GM18511 (cell line): ENCODE measurements around the gene SSR3.

Experiments
- ATAC-seq: cut with Tn5 transposase; IDR thresholded peaks from one replicate; pipeline ENCODE4 v1.9.1; 2021; ENCODE audit warnings: mild to moderate bottlenecking, moderate library complexity; ENCODE audit not compliant: unreplicated experiment

The SSR3 gene

DNA sequence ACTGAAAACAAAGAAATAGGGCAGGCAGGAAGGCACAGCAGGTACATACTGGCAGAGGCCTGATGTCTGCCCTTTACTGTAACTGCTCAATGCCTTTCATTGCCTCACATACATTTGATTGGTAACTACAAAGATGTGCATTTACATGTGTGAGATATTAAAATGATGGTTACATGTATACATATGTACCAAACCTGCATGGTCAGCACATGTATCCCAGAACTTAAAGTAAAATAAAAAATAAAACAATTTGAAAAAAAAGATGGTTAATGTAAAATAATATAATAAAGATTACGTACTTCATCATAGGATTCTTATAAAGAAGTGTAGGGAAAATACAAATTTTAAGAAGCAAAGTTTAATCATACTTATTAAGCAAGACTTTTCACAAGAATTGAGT lies 15.1 kb downstream of the SSR3 start:
- ATAC-seq: no peak

DNA sequence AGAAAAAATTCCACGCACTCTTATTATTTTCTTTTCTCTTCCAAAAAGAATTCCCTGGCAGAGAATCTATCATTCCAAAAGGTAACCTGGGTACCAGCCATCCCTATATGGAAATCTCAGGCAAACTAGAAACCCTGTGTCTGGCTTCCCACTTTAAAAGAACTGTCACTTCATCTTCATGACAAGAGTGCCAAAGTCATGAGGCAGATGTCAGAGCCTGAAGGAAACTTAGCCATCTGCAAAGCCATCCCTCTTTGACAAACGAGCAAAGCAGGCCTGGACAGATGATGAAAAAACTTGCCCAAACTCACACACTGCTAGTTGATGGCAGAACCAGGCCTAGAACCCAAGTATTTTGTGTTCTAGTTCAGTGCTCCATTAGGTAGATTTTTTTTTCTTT lies 15.9 kb downstream of the SSR3 start:
- no peak for ATAC-seq

DNA sequence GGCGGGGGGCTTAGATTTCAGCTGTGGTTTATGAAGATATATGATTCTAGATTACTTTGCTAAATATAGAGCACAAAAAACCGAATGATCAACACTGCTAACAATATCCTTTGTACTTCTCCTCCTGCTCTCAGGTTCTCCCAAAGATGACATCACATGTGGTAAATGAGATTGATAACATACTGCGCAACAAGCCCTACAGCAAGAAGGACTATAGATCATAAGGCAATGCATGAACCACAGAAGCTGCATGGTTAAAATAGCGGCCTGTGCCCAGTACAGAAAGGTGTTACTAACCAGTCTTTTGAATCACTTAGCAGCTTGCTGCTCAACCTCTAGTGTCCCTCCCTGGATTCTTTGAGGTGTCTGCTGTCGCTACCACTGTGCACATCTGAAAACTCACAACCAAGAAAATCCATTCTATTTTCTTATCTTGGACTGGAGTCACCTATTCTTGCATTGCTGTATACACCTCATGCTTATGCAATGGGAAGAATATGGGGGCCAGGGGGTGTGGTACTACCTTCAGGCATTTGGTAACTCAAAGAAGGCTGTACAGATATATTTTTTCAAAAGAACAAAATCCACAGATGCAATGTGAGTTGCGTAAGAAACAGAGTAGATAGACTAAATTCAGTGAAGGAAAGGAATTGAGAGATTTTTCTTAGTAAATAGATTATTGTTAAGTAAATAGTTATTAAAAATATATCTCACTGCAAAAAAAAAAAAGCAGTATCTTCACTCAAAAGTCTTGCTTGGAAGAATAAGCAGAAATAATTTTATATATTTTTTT lies 18.2 kb downstream of the SSR3 start:
- ATAC-seq: no peak

DNA sequence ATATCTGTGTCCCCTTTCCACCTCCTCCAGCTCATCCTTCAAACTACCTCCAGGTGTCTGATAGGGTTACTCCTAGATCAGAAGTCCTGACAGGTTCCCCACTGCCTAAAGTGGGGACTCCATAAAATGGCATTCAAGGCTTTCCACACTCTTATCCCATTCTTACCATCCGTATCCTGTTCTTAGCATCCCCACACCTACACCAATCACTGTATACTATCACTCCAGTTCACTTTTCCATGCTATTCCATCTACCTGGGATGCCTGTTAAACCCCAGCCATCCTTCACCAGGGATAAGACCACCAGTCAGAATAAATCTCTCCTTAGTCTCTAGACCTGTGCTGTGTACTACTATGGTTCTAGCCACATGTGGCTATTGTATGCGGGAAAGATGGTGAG lies 19.1 kb downstream of the SSR3 start:
- ATAC-seq: no peak

DNA sequence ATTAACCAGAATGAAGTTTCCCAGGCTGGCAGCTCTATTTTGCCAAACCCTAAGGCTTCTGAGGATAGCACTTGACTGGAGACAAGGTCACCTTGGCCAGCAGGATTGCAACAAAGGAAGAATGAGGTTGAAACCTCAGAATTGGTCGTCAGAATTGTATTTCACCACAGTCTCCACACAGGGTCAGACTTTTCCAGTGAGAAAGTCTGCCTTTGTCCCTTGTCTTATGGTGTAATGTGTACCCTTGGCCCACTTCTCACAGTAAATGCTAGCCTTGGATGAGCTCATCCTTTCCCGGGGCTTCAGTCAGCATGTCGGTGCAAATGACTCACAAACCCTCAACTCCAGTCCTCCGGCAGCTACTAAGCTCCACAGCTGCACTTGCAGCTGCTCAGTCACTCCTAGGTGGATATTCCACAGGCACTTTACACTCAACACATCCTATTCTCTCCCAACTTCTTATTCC lies 19.7 kb downstream of the SSR3 start:
- ATAC-seq: no peak

DNA sequence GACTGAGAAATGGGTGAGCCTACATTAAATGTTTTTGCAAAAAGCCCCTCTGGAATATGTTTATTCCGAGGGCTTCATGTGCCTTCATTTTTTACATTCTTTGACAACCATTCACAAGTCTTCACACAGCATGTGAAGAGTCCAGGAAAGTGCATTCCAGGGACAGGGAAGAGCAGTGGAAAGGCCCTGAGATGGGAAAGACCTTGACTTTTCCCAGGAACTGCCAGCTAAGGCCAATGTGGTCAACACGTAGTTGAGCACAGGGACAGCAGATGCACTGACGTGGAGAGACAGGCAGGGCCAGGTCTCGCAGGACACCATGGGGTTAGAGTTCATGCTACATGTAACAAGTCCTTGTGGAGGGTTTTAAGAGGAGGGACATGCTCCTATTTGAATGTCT lies 21.7 kb downstream of the SSR3 start:
- no peak for ATAC-seq

DNA sequence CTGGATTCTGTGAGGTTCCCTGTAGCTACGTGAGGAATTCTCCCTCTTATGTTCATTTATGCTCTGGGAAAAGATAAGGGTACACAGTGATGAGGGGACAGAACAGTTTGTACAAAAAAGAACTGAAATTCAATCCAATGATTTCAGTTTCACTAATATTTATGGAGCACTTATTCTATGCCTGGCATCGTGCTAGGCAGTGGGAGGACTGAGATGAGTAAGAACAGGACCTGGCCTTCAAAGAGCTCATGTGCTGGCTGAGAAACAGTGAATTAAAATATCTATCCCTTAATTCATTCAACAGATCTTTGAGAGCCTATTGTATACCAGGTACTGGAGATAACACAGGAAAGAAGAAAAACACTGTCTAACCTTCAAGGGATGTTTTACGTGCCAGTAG lies 22.2 kb downstream of the SSR3 start:
- ATAC-seq: no peak

DNA sequence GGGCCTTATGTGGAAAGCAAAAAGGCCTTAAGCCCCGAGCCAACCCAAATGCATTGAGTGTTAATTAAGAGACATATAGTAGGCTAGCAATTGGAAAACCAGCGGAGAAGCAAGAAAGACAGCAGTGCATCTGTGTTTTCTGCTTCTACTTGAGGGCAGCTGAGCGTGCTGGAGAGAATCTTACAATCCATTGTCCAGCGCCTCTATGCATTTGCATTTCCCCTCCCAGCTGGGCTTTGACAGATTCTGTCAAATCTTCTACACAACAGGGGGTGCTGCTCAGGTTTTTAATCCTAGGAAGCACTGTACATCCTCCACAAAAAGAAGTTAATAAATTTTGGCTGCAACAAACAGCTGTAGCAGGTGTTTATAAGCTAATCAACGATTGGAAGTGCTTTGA lies 23.9 kb downstream of the SSR3 start:
- no peak for ATAC-seq

DNA sequence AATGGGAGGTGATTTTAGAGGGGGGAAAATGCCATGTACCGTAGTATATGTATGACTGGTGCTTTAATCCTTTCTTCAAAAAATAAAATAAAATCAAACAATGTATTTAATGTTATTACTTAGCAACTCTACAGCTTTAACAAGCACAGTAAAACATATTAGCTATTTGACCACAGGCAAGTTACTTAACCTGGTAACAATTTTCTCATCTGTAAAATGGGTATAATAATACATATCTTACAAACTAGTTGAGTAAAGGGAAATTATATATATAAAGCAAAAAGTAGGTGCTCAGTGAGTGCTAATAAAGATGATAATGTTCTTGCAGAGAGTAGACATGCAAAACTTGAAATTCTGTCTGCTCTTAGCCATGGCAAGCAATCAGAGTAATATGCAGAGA lies 27.9 kb downstream of the SSR3 start:
- no peak for ATAC-seq

DNA sequence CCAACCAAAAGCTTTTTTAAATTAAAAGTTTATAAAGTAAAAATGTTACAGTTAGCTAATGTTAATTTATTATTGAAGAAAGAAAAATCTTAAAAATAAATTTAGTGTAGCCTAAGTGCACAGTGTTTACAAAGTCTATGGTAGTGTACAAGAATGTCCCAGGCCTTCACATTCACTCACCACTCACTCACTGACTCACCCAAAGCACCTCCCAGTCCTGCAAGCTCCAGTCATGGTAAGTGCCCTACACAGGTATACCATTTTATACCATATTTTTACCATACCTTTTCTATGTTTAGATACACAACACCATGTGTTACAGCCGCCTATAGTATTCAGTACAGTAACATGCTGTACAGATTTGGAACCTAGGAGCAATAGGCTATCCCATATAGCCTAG lies 29.1 kb downstream of the SSR3 start:
- ATAC-seq: no peak

DNA sequence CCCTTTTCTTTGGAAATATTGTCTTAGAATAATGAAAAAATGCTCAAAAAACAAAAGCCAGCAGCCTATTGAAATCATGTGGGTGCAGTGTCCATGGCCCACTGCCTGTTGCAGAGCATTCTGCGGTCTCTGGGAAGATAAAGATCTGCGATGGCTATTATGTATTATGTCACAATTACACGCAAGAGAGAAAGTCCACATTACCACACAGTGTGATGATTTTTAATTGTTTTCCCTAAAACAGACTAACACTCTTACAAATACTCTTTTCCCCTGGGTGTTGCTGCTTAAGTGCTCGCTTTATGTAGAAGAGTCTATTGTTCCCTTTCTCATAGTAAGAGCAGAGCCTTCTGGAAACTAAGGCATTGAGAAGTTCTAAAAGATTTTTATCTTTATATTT lies 32.2 kb downstream of the SSR3 start:
- no peak for ATAC-seq

DNA sequence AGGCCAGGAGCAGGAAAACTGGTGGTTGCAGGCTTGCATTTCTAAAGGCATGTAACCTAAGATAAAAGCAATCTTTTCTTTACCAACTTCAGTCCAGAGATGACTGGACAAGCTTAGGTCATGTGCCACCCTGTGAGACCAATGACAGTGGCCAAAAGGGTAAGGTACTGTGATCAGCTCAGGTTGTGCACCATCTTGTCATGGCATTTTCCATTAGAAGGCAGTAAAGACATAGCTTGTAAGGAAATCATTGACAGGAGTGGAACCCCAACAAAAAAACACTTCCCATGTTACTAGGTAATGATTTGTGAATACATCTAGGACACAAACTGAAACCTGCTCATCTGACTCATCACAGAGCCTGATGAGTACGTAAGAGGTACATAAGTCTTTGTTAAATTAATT lies 35.2 kb downstream of the SSR3 start:
- ATAC-seq: peak; percentile 83

DNA sequence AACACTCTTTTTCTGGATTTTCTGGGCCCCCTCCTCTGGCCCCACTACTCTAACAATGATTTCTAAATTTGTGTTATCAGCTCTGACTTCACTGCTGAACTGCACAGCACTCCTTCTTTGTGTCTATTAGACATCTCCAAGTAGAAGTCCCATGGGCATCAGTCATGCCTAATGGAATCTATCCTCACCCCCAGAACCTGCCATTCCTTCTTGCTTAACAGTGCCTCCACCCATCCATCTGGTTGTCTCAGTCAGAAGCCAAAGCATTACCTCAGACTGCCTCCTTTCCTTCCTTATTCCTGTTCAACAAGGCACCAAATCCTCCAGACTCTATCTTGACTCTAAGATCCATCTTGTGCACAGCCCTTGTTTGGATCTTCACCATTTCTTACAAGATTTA lies 36.2 kb downstream of the SSR3 start:
- ATAC-seq: no peak

DNA sequence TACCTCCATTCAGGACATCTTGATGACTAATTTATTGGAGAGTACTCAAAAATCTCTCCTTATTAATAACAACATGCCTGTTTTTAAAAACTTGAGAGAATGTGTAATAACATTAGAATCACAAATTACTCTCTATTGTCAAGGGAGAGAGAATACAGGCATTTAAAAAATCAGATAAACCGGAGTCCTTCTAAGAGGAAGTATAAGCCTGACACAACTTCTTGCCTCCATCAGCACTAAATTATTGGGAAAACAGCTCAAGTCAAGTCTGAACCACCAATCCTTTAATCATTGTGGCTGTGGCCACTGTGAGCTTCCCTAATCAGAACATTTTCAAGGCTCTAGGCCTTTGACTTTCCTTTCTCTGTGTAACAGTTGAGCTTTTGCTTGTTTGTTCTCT lies 38.0 kb downstream of the SSR3 start:
- no peak for ATAC-seq

DNA sequence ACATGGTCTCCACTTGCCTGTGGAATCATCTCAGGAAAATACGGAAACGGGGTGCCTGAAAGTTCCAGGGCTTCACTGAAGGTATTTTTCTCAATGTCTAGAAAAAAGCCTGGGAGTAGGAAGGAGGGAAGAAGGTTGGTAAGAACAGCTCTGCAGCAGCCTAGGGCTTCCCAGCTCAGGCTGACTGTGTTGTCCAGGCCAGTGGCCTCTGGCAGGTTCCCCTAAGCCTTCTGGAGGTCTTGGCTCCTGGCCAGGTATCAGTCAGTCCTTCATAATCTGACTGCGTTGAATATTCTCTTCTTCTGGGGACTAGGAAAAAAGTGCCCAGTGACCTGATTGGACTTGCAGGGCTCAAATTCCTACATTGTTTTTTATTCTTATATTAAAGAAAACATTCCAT lies 38.6 kb downstream of the SSR3 start:
- no peak for ATAC-seq

DNA sequence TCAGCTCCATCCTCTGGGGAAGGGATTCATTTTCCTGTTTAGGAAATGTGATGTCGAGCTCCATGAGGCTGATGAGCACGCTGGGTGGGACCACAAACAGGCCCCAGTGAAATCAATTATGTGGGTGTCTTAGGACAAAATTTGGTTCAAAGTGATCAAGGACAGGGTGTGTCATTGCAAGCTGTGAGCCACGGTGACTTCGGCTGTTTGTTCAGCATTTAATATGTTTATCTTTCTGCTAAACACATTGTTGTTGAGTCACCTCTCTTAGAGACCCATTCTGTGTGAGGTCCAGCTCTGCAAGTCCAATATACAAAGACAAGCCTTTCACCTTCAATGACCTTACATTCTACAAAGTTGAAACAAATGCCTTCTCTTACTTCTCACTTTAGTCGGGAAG lies 41.3 kb downstream of the SSR3 start:
- ATAC-seq: no peak

DNA sequence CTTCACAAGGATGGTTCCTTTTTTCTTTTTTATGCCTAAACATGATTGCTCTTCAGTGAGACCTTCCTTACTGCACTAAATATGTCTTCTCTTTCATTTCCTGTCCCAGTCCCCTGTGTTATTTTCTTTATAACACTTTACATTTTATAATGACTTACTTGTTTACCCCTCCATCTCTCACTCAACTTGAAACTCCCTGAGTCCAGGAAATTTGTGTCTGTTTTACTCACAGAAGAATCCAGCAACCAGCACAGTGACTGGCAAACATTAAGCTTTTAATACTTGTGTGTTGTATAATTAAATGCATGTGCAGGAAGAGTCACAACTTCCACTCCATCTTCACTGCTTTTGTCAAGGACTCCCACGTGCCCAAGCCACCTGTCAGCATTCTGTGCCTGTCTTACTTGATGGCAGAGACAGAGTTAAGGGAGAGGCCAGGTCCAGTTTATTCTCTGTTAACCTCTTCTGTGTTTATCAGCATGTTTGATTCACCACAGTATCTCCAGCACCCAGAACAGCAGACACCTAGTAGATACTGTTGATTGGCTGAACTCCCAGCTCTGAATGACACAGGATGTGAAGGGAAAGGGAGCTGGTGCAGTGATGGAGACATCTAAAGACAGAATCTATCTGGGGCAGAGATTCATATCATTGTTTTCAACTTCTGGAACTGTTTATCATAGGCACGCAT lies 42.8 kb downstream of the SSR3 start:
- no peak for ATAC-seq

DNA sequence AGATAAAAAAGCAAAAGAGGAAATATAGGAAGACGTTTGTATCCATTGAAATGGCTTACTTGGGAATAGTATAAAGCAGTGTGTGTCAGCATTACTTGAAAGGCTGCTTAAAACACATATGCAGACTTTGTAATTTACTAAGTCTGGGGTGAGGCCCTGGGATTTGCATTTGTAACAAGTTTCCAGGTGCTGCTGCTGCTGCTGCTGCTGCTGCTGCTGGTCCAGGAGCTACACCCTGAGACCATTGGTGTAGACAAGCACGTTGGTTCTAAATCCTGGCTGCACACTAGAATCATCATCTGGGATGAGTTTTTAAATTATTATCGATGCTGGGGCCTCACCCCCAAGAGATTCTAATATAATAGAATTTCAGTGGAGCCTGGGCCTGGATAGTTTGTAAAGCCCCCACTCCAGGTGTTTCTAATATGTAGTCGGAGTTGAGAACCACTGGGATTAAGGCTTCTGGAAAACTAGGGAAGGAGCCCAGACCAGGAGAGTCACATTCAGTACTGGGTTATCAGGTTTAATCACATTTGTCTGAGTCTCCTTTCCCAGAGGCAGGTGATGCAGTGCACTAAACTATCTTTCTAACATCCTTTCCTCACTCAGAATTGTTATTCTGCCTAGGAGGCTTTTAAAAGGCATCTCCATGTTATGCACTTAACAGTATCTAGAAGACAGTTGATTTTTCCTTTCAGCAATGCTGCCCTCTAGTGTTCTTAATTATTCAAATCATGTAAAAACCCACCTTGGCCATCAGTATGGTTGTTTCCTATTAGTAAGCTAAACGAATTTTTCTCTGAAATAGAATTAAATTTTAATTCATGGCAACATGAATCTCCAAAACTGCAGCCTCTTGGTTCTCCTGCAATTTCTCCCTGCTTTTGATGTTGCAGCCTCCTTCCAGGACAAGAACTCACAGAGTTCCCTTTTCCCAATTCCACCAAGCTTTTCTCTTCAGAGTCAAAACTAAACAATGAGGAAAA lies 45.4 kb downstream of the SSR3 start:
- ATAC-seq: peak; percentile 90

DNA sequence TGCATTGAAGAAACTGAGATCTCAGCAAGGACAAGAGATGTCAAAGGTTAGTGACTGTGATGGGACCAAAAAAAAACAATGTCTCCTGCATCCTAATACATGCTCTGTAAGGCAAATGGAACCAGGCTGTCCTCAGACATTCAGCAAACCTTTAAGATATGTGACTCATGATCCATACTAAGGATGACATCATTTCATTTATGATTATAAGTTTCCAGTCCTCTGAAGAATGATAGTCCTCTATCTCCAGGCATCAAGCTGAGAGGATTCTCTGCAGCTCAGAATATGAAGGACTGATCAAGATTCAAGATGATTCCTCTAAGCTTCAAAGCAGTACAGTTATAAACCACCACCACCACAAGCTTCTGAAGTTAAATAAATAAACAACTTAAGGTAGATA lies 47.6 kb downstream of the SSR3 start:
- no peak for ATAC-seq

DNA sequence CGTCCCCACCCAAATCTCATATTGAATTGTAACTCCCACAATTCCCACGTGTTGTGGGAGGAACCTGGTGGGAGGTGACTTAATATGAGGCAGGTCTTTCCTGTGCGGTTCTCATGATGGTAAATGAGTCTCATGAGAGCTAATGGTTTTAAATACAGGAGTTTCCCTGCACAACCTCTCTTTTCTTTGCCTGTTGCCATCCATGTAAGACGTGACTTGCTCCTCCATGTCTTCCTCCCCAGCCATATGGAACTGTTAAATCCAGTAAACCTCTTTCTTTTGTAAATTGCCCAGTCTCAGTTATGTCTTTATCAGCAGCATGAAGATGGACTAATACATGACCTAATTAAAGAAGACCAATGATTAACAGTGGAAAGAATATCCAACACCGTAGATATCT lies 56.6 kb downstream of the SSR3 start:
- ATAC-seq: no peak

DNA sequence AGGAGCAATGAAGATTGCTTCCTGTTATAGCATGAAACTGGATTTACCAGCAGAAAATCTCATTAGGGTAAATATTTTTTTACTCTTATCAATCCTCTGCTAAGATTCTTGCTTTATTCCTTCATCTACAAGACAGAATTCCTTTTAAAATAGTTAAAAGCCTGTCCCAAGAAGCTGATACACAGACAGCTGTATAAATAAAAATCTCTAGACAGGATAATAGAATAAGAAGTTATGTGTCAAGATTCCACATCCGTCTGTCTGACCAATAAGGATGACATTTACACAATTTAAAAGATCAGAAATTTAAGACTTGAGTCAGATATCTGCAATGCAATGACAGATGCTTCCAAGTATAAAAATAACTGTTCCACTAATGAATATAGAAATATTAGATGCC lies 57.6 kb downstream of the SSR3 start:
- ATAC-seq: no peak
